ENCODE data around the gene ANTXR1. TPM values are rescaled to one million over a fixed set of nuclear protein-coding genes. Genes with fewer than 3 reads are reported as not detected.

ANTXR1 gene
- total RNA-seq, 4 donors from 2014 or later: 63.0 to 134 (median 113) TPM

DNA sequence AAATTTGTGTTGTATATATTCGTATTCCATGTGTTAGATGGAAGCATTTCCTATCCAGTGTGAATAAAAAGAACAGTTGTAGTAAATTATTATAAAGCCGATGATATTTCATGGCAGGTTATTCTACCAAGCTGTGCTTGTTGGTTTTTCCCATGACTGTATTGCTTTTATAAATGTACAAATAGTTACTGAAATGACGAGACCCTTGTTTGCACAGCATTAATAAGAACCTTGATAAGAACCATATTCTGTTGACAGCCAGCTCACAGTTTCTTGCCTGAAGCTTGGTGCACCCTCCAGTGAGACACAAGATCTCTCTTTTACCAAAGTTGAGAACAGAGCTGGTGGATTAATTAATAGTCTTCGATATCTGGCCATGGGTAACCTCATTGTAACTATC, 235.3 kb downstream of the ANTXR1 start:
- H3K4me3 ChIP-seq: no peak overlapping the region
- no peak overlapping the region for H3K27ac ChIP-seq
- DNase-seq: no peak
- no peak for TF ChIP-seq POLR2A (IDR thresholded peaks at IDR 0.05)
- TF ChIP-seq, protein P1, sequence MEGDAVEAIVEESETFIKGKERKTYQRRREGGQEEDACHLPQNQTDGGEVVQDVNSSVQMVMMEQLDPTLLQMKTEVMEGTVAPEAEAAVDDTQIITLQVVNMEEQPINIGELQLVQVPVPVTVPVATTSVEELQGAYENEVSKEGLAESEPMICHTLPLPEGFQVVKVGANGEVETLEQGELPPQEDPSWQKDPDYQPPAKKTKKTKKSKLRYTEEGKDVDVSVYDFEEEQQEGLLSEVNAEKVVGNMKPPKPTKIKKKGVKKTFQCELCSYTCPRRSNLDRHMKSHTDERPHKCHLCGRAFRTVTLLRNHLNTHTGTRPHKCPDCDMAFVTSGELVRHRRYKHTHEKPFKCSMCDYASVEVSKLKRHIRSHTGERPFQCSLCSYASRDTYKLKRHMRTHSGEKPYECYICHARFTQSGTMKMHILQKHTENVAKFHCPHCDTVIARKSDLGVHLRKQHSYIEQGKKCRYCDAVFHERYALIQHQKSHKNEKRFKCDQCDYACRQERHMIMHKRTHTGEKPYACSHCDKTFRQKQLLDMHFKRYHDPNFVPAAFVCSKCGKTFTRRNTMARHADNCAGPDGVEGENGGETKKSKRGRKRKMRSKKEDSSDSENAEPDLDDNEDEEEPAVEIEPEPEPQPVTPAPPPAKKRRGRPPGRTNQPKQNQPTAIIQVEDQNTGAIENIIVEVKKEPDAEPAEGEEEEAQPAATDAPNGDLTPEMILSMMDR (IDR thresholded peaks at IDR 0.05): no peak
- intact Hi-C loops (cut with DNase I; ENCODE audit: low total_unique reads): no loop called here
- H3K4me1 ChIP-seq: peaks cover 0 to 6% of the 10 kb centered on the region in 2 donors
- no peaks in the 10 kb centered on the region for H3K36me3 ChIP-seq
- no peaks in the 10 kb centered on the region for H3K9me3 ChIP-seq
- no peaks in the 10 kb centered on the region for H3K27me3 ChIP-seq

DNA sequence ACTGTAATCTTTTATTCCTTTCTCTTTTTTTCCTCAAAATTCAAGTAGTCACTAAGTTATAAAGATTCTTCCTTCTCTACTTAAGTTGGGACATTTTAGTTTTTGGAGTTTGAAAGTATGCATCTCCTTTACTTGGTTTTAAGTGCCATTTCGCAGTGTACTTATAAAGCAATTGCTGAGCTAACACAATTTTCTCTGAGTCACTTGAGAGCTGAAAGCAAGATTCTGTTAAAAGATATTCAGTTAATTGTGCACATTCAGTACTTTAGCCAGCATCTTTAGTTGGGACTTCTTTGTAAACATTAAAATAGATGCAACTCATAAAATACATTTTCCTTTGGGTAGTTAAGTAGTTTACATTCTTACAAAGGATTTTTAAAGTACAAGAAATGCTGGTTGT, 238.0 kb downstream of the ANTXR1 start:
- no peaks in the 10 kb centered on the region for H3K9me3 ChIP-seq
- no peak overlapping the region for H3K4me3 ChIP-seq
- H3K27ac ChIP-seq: peak overlapping the region in 1 of 2 donors; percentile 58
- DNase-seq: no peak
- intact Hi-C loops (cut with DNase I; ENCODE audit: low total_unique reads): no loop called here
- H3K36me3 ChIP-seq: no peaks in the 10 kb centered on the region
- H3K27me3 ChIP-seq: no peaks in the 10 kb centered on the region
- TF ChIP-seq POLR2A (IDR thresholded peaks at IDR 0.05): no peak
- TF ChIP-seq, protein P1 (IDR thresholded peaks at IDR 0.05): no peak
- peaks cover 0 to 6% of the 10 kb centered on the region in 2 donors for H3K4me1 ChIP-seq

DNA sequence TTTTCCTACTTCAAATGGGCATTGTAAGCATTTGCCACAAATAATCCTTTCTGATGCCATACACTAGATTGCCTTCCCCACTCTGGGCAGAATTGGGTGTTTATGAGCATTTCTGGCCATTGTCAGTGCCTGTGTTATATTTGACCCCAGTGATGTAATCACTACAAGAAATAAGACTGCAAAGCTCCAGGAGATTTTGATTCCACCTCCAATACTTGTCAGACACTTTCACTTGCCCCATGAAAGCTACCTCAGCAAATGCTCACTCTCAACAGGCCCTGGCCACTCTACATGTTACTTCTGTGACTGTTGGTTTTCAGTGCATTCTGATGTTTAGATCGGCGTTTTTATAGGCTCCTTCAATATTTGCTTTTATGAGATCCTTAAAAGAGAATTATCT, 239.0 kb downstream of the ANTXR1 start:
- Histone ChIP-seq H3K27ac (peak overlapping the region in 1 of 2 donors; percentile 13), H3K4me3 (no peak overlapping the region), H3K9me3 (no peaks in the 10 kb centered on the region), H3K36me3 (no peaks in the 10 kb centered on the region), H3K4me1 (peaks cover 0 to 6% of the 10 kb centered on the region in 2 donors), H3K27me3 (no peaks in the 10 kb centered on the region)
- DNase-seq: no peak
- TF ChIP-seq, protein P1 (IDR thresholded peaks at IDR 0.05): no peak
- no peak for TF ChIP-seq POLR2A (IDR thresholded peaks at IDR 0.05)
- intact Hi-C loops (cut with DNase I; ENCODE audit: low total_unique reads): no loop called here

DNA sequence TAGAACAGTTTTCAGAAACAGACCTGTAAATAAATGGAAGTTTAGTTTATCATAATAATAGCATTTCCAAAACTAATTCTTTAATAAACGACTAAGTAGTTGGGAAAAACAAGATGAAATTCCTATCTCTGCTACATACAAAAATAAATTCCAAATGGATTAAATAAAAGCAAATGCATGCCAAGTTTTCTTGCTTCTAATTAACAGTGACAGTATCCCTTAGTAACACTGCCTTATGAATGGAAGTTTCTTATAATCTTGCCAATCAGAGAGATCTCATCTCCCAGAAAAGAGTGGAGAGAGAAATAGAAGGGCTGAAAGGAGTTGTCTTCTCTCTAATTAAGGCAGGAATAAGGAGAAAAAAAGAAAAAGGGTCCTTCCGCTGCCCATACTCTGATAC, 240.1 kb downstream of the ANTXR1 start:
- H3K4me1 ChIP-seq: peaks cover 0 to 6% of the 10 kb centered on the region in 2 donors
- intact Hi-C loops (cut with DNase I; ENCODE audit: low total_unique reads): no loop called here
- no peaks in the 10 kb centered on the region for H3K9me3 ChIP-seq
- no peak for DNase-seq
- no peak overlapping the region for H3K4me3 ChIP-seq
- H3K36me3 ChIP-seq: no peaks in the 10 kb centered on the region
- peak overlapping the region; percentile 60 to 65 for H3K27ac ChIP-seq
- H3K27me3 ChIP-seq: no peaks in the 10 kb centered on the region
- TF ChIP-seq, protein P1 (IDR thresholded peaks at IDR 0.05): no peak
- TF ChIP-seq POLR2A (IDR thresholded peaks at IDR 0.05): no peak

DNA sequence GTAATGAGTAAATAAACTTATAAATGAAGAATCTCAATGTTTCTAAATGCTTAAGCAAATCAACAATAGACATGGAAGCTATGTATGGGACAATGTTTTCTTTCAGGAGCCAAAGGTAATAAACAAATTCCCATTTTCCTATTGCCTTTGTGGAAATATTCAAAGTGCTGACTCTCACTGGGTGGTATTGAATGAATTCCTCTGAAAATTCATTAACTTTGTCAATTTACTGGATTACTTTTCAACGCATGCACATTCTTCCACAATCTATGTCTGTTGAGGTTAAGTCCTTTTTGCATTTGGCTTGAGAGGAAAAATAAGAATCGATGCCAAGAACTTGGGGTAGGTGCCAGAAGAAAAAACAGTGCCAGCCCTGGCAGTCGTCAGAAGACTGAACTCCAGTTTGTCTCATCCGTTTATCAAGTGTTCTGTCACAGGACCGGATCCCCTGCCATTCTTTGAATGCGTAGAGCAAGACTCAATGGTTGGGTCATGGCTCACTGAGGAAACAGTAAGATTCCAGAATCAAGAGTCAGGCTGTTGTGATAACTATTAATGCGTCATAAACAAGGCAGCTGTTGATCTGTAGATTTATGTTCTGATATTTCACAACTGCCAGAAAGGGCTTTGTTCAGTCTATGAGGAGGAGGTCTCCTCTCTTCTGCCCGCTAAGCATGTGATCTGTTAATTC, 240.8 kb downstream of the ANTXR1 start:
- intact Hi-C loops (cut with DNase I; ENCODE audit: low total_unique reads): no loop called here
- no peaks in the 10 kb centered on the region for H3K9me3 ChIP-seq
- H3K27me3 ChIP-seq: no peaks in the 10 kb centered on the region
- peak; percentile 52 to 73 for DNase-seq
- peaks cover 0 to 6% of the 10 kb centered on the region in 2 donors for H3K4me1 ChIP-seq
- no peaks in the 10 kb centered on the region for H3K36me3 ChIP-seq
- peak overlapping the region; percentile 60 to 65 for H3K27ac ChIP-seq
- H3K4me3 ChIP-seq: no peak overlapping the region
- TF ChIP-seq, protein P1 (IDR thresholded peaks at IDR 0.05): no peak
- TF ChIP-seq POLR2A (IDR thresholded peaks at IDR 0.05): no peak

All from uterus (tissue), 4 donors.